Measurements from ENCODE around the gene GREB1.

DNA sequence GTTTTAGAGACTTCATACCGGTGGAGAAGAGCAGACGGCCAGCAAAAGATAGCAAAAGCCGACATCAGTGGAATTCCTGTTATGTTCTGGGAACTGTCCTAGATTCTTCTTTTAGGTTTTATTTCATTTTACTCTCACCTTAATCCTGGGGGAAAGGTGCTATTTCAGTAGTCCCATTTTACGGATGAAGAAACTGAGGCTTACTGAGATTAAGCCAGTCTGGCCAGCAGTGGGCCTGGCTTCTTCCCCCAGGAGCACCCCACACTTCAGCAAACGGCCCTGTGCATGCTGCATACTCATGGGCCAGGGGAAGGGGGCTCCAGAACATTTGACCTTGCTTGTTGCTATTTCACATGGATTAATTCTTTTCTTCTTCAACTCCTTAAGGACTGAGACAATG is 79.5 kb downstream of the GREB1 start:
- TF ChIP-seq, protein P1, sequence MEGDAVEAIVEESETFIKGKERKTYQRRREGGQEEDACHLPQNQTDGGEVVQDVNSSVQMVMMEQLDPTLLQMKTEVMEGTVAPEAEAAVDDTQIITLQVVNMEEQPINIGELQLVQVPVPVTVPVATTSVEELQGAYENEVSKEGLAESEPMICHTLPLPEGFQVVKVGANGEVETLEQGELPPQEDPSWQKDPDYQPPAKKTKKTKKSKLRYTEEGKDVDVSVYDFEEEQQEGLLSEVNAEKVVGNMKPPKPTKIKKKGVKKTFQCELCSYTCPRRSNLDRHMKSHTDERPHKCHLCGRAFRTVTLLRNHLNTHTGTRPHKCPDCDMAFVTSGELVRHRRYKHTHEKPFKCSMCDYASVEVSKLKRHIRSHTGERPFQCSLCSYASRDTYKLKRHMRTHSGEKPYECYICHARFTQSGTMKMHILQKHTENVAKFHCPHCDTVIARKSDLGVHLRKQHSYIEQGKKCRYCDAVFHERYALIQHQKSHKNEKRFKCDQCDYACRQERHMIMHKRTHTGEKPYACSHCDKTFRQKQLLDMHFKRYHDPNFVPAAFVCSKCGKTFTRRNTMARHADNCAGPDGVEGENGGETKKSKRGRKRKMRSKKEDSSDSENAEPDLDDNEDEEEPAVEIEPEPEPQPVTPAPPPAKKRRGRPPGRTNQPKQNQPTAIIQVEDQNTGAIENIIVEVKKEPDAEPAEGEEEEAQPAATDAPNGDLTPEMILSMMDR (IDR thresholded peaks at IDR 0.05), result no peak
- no peak for TF ChIP-seq POLR2A (IDR thresholded peaks at IDR 0.05)

All from upper lobe of left lung (tissue), 4 donors.